COLO668 (cell line): ENCODE measurements around the gene SNX5.

Source experiments
- DNase-seq: peaks from one replicate; lab custom pipeline; 2025; ENCODE audit not compliant: unreplicated experiment; lab: John Stamatoyannopoulos, UW

The SNX5 gene

GRCh38 chr20:17993546-17993945 lies 25.0 kb upstream of the SNX5 start:
- DNase-seq, result no peak

- no peak for DNase-seq
Observed at GRCh38 chr20:17992847-17993513, 24.4 kb upstream of the SNX5 start.

- no peak for DNase-seq
Observed at GRCh38 chr20:17992224-17992637, 23.6 kb upstream of the SNX5 start.

DNA sequence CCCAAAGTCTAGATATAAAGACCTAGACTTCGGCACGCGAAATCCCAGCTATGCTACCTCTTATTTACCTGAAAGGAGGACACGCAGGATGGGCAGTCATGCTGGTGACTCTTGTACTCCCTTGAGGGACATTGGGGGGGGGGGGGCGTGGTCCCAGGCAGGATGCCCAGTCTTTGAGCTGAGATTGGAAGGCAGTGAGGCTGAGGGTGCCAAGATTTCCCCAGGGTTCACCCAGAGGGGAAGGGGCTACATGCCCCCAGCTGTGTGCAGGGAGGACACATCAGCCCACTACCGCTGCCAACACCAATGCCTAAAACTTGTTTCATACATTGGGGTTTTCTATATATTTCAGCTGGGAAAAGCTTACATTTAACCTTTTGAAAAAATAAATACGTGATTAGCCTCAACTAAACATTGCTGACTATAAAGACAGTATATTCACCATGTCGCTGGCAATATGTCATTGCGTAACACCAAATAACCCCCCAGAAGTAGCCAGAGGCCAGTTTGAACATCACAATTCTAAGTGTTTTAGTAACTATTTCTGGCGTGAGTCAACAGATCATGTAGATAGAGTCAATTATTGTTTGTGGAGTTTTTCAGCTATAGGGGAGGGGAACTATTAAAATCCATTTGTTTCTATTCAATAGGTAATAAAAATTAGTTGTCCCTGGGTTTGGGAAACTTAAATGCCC lies 21.8 kb upstream of the SNX5 start:
- no peak for DNase-seq

DNA sequence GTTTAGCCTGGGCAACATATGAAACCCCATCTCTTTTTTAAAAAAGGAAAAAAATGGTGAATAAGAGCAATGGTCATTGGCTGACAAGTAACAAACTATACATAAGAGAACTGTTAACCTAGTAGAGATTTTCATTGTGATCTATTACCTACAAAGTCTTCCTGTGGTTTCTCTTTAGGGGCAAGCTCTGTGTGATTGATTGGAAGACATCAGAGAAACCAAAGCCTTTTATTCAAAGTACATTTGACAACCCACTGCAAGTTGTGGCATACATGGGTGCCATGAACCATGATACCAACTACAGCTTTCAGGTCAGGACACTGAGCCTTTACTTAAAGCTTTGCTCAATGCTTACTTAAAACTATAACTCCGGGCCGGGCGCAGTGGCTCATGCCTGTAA lies 19.4 kb upstream of the SNX5 start:
- DNase-seq, result no peak

- DNase-seq, result no peak
Observed at GRCh38 chr20:17985388-17986018, 16.9 kb upstream of the SNX5 start.

- no peak for DNase-seq
Observed at GRCh38 chr20:17976305-17976704, 7.7 kb upstream of the SNX5 start.

GRCh38 chr20:17972121-17972520 lies 3.5 kb upstream of the SNX5 start:
- DNase-seq, result no peak

DNA sequence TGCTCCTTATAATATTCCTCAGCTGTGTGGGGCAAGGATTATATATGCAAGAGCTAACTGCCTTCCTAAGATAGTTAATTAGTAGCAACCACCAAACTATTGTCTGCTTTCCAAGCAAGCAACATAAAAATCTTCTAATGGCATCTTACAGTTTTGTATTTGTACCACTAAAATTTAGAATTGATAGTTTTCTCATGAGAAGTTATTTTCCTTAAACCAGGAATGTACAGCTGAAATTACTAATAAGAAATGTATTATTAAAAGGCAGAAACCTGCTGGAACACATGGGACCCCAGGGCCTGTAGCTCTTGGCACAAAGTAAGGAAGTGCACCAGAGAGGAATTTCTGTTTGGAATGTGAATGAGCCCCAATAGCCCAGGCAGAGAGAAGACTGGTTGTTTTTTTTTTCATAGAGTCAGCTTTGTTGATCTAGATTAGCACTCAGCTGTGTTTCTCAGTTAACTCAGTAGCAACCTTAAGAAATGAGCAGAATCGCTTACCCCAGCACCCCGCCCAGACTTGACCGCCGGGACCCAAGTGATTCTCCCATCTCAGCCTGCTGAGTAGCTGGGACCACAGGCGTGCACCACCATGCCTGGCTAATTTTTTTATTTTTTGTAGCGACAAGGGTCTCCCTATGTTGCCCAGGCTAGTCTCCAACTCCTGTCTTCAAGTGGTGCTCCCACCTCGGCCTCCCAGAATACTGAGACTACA lies 2.9 kb upstream of the SNX5 start:
- no peak for DNase-seq

- peak; percentile 18 for DNase-seq
Observed at GRCh38 chr20:17969884-17970409, 1.4 kb upstream of the SNX5 start.

DNA sequence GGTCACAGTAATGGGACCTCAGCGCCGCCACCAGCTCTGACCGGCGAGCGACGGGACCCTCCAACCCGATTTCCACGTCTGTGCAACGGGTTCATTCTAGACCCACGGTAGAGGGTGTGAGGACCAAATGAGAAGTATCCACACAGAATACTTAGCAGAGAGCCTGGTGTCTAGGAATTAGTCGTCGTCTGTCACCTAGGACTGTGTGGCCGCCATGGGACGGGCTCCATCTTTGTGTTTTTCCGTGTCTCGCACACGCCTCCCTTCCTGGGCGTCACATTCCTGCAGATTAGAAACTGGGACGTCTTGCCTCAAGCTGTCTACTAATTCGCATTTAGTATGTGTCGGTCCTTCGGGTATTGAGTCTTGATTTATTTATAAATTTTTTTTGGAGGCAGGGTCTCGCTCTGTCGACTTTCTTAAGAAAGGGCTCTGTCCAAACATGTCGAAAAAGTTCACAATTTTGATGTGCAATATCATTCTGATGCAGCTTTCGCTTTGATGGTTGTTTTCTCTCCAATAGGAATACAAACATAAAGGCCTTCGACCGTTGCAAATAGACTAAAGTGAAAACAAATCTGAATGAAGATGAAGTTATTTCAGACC lies 787 bp upstream of the SNX5 start:
- peak; percentile 65 for DNase-seq

GRCh38 chr20:17967521-17968365 lies 851 bp downstream of the SNX5 start:
- DNase-seq, result no peak

GRCh38 chr20:17966432-17967310 lies 1.9 kb downstream of the SNX5 start:
- DNase-seq, result no peak

DNA sequence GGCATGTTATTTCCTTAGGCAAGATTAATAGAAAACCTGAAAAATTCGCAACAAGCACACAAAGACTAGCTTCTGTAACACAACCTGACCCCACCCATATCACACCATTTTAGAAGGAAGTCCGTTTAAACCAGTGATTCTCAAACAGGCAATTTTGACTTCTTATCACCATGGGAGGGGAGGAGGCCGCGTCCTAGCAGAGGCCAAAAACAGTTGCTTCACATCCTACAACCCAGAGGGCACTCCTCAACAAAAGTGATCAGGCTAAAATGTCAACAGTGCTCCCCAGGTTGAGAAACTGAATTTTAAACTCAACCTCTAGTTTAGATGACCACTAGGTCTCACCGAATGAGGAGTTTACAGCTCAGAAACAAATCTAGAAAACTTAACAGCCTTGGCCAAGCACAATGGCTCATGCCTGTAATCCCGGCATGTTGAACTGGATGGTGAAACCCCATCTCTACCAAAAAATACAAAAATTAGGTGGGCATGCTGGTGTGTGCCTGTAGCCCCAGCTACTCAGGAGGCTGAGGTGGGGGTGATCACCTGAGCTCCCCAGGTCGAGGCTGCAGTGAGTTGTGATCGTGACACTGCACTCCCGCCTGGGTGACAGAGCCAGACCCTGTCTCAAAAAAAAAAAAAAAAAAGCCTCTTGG lies 3.4 kb downstream of the SNX5 start:
- DNase-seq, result no peak

DNA sequence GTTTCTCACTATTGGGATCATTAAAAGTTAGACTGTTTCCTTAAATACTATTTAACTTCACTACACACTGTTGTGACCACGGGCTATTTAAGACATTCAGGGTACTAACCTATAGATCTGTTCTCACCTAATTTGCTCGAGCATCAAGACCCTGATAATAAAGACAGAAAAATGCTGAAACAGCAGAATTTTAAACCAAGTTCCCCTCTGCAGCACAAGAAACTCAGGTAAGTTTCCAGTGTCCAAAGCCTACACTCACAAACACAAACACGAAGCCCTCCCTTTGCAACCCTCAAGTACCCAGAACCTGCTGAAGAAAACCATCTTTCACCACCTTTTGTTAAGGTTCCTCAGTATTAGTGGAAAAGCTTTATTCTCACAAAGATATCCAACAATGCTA lies 4.0 kb downstream of the SNX5 start:
- DNase-seq, result no peak

DNA sequence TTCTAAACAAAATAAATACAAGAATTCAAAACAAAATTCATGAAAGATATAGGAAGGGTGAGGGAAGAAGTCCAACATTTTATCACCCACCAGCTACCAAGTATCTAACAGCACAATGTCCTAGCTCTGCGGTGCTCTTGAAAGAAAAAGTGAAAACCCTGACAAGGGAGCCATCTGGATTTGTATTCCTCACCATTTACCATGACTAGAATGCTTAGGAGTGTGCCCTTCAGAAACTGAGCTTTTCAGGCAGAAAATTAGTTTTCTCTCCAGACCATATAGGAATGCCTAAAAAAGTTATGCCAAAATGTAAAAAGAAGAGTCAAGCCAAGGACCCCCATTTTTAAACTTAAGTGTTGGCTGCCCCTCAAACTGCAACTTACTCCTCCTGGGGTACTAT lies 4.5 kb downstream of the SNX5 start:
- DNase-seq, result no peak

GRCh38 chr20:17963114-17963897 lies 5.3 kb downstream of the SNX5 start:
- no peak for DNase-seq

- no peak for DNase-seq
Observed at GRCh38 chr20:17961587-17961940, 7.0 kb downstream of the SNX5 start.
